PC-9 (cell line): Measurements from ENCODE around the gene ADAMTS15. TPM values are rescaled to one million over a fixed set of nuclear protein-coding genes. Genes with fewer than 3 reads are reported as not detected.

Experiments
- BruUV-seq: library from RNA; stranded (reverse); fragments of 400-500 nt; replicated peaks from 2 replicates; lab custom pipeline; 2021; lab: Mats Ljungman, UMichigan
- CTCF ChIA-PET: fragments of 300-600 bp; sonication (Branson Sonifier 250); formaldehyde crosslinking; loops from one replicate; lab custom pipeline; 2022; ENCODE audit warnings: antibody characterized with exemption; lab: Charles Lee
- POLR2A ChIA-PET: fragments of 300-600 bp; sonication (Branson Sonifier 250); formaldehyde crosslinking; loops from one replicate; lab custom pipeline; 2022; ENCODE audit warnings: antibody characterized with exemption; ENCODE audit not compliant: unreplicated experiment; lab: Charles Lee
- DNase-seq, 2 experiments: peaks; one replicate each; pipeline versions ENCODE4 v3.0.0 to v3.0.0-alpha.2; 2015 to 2022; ENCODE audit warnings: mixed read lengths in 1 of 2
- H2AFZ ChIP-seq: fragments of 200-600 bp; sonication (generic); 2 replicates; pipeline ENCODE4 v1.8.1; 2017; ENCODE audit warnings: antibody characterized with exemption
- H3F3A ChIP-seq: fragments of 200-600 bp; sonication (generic); 2 replicates; pipeline ENCODE4 v1.8.1; 2017; ENCODE audit warnings: antibody characterized with exemption, mild to moderate bottlenecking, low read depth; ENCODE audit not compliant: insufficient read depth
- H3K27ac ChIP-seq: fragments of 200-600 bp; sonication (generic); 2 replicates; pipeline ENCODE4 v1.6.1; 2016; ENCODE audit warnings: mixed run types
- H3K27me3 ChIP-seq: fragments of 200-600 bp; sonication (generic); 2 replicates; pipeline ENCODE4 v1.6.1; 2016; ENCODE audit warnings: low read depth, mixed run types; ENCODE audit not compliant: insufficient read depth
- H3K36me3 ChIP-seq: fragments of 200-600 bp; sonication (generic); 2 replicates; pipeline ENCODE4 v1.6.1; 2016; ENCODE audit warnings: low read depth, mixed run types
- H3K4me1 ChIP-seq: fragments of 200-600 bp; sonication (generic); replicated peaks from 2 replicates; pipeline ENCODE4 v1.6.1; 2016; ENCODE audit warnings: mixed run types; ENCODE audit not compliant: insufficient read depth
- H3K4me2 ChIP-seq: fragments of 200-600 bp; sonication (generic); 2 replicates; pipeline ENCODE4 v1.6.1; 2017; ENCODE audit warnings: mixed run types
- H3K4me3 ChIP-seq: fragments of 200-600 bp; sonication (generic); 2 replicates; pipeline ENCODE4 v1.6.1; 2016; ENCODE audit warnings: mixed run types
- H3K79me2 ChIP-seq: fragments of 200-600 bp; sonication (generic); 2 replicates; pipeline ENCODE4 v1.6.1; 2017; ENCODE audit warnings: low read depth, mixed run types
- H3K9me2 ChIP-seq: fragments of 200-600 bp; sonication (generic); 2 replicates; pipeline ENCODE4 v1.8.1; 2017; ENCODE audit warnings: mild to moderate bottlenecking; ENCODE audit not compliant: insufficient read depth
- H3K9me3 ChIP-seq: fragments of 200-600 bp; sonication (generic); 2 replicates; pipeline ENCODE4 v1.8.1; 2016; ENCODE audit warnings: low read depth; ENCODE audit not compliant: insufficient read depth
- H4K20me1 ChIP-seq: fragments of 200-600 bp; sonication (generic); 2 replicates; pipeline ENCODE4 v1.8.1; 2017; ENCODE audit not compliant: insufficient read depth
- CTCF ChIP-seq: fragments of 200-600 bp; sonication (generic); conservative IDR thresholded peaks from 2 replicates; pipeline ENCODE4 v1.6.1; 2017; ENCODE audit warnings: mixed run types, antibody characterized with exemption, mild to moderate bottlenecking, moderate library complexity
- EZH2 ChIP-seq: fragments of 200-600 bp; sonication (generic); IDR thresholded peaks from 2 replicates; pipeline ENCODE4 v1.8.0; 2017; ENCODE audit warnings: antibody characterized with exemption, low read depth
- intact Hi-C: fragments of 100-400 bp; cut with micrococcal nuclease; formaldehyde crosslinking; loops from one replicate; pipeline ENCODE4 v1.10.0; 2022; ENCODE audit not compliant: unreplicated experiment
- total RNA-seq: library from RNA; stranded (reverse); gene quantifications from 2 replicates; pipeline ENCODE4 v1.2.3, GENCODE V29; 2021

ADAMTS15 gene
- total RNA-seq, 1 experiment from 2014 or later: 2.2 TPM

- no TSS peak for BruUV-seq
These were observed 69.8 kb downstream of the ADAMTS15 start for GRCh38 chr11:130518164-130518680.

GRCh38 chr11:130519128-130519932, 70.9 kb downstream of the ADAMTS15 start:
- no peaks in the 10 kb centered on the region for H3K27me3 ChIP-seq
- H2AFZ ChIP-seq: no peak overlapping the region
- H3K4me3 ChIP-seq: no peak overlapping the region
- 0 out of 2 replicates have a peak, but pooled peaks cover 6% of the 10 kb centered on the region for H3F3A ChIP-seq
- H3K79me2 ChIP-seq: no peaks in the 10 kb centered on the region
- H3K36me3 ChIP-seq: no peaks in the 10 kb centered on the region
- DNase-seq: no peak
- H4K20me1 ChIP-seq: no peaks in the 10 kb centered on the region
- TF ChIP-seq CTCF (no peak), EZH2 (no peak)
- no peak overlapping the region for H3K27ac ChIP-seq
- H3K9me3 ChIP-seq: no peaks in the 10 kb centered on the region
- intact Hi-C loops: no loop called here
- POLR2A ChIA-PET: no interaction called here
- no TSS peak for BruUV-seq
- peaks cover 20% of the 10 kb centered on the region for H3K4me1 ChIP-seq
- no peaks in the 10 kb centered on the region for H3K9me2 ChIP-seq
- CTCF ChIA-PET: no interaction called here
- no peak overlapping the region for H3K4me2 ChIP-seq

More at GRCh38 chr11:130518164-130518680, 69.8 kb downstream of the ADAMTS15 start:
- no peaks in the 10 kb centered on the region for H4K20me1 ChIP-seq
- H3K4me2 ChIP-seq: no peak overlapping the region
- no peaks in the 10 kb centered on the region for H3K36me3 ChIP-seq
- intact Hi-C loops: no loop called here
- H3F3A ChIP-seq: 0 out of 2 replicates have a peak, but pooled peaks cover 6% of the 10 kb centered on the region
- H3K4me3 ChIP-seq: no peak overlapping the region
- H3K27me3 ChIP-seq: no peaks in the 10 kb centered on the region
- no peak overlapping the region for H2AFZ ChIP-seq
- no peaks in the 10 kb centered on the region for H3K9me3 ChIP-seq
- no peaks in the 10 kb centered on the region for H3K9me2 ChIP-seq
- ChIA-PET POLR2A (no interaction called here), CTCF (no interaction called here)
- peaks cover 15% of the 10 kb centered on the region for H3K4me1 ChIP-seq
- H3K27ac ChIP-seq: no peak overlapping the region
- no peak for DNase-seq
- no peak for TF ChIP-seq EZH2
- no peak for TF ChIP-seq CTCF
- H3K79me2 ChIP-seq: no peaks in the 10 kb centered on the region

GRCh38 chr11:130520271-130520671, 71.8 kb downstream of the ADAMTS15 start:
- intact Hi-C loops: no loop called here
- no peaks in the 10 kb centered on the region for H3K9me2 ChIP-seq
- no peaks in the 10 kb centered on the region for H3K79me2 ChIP-seq
- ChIA-PET POLR2A (no interaction called here), CTCF (no interaction called here)
- no peaks in the 10 kb centered on the region for H3K9me3 ChIP-seq
- peaks cover 20% of the 10 kb centered on the region for H3K4me1 ChIP-seq
- H3K36me3 ChIP-seq: no peaks in the 10 kb centered on the region
- no peaks in the 10 kb centered on the region for H4K20me1 ChIP-seq
- H2AFZ ChIP-seq: no peak overlapping the region
- H3K4me3 ChIP-seq: no peak overlapping the region
- DNase-seq: no peak
- no peak overlapping the region for H3K27ac ChIP-seq
- TF ChIP-seq EZH2 (no peak), CTCF (no peak)
- no peak overlapping the region for H3K4me2 ChIP-seq
- H3F3A ChIP-seq: 0 out of 2 replicates have a peak, but pooled peaks cover 6% of the 10 kb centered on the region
- no TSS peak for BruUV-seq
- H3K27me3 ChIP-seq: no peaks in the 10 kb centered on the region
